Measurements from ENCODE around the gene PPM1H. TPM values are rescaled to one million over a fixed set of nuclear protein-coding genes. Genes with fewer than 3 reads are reported as not detected.

PPM1H gene
- total and polyA plus RNA-seq, 2 of the 8 experiments (the other 6 are each of a cell fraction or from before 2014, with no cell fraction given): 16.4 to 36.1 TPM

GRCh38 chr12:62744551-62744950 is 190.4 kb downstream of the PPM1H start:
- Histone ChIP-seq H3K4me1 (replicated peaks in 1 of 4; ENCODE audit: control insufficient read depth in 3 of 4, insufficient read depth in 4 of 4, low read length in 3 of 4) (peaks cover 0 to 5% (median under 1%) of the 10 kb centered on the region in 4 experiments; a peak in 4 of 7 replicates), H3K27ac (ENCODE audit: low read depth, low read length) (no peak overlapping the region), H2BK12ac (ENCODE audit: low read depth, low read length) (no peak overlapping the region), H4K5ac (ENCODE audit: insufficient read length, low read depth, low read length) (no peak overlapping the region), H4K20me1 (replicated peaks in 1 of 2; ENCODE audit: control insufficient read depth in 1 of 2, insufficient read depth in 2 of 2, low read length in 2 of 2) (no peaks in the 10 kb centered on the region), H3K9me3 (ENCODE audit: insufficient read depth in 2 of 2, low read depth in 1 of 2, low read length in 1 of 2) (no peaks in the 10 kb centered on the region), H2BK15ac (ENCODE audit: low read length) (0 out of 2 replicates have a peak overlapping the region, but pooled peaks have one; percentile 8), H3K36me3 (ENCODE audit: control insufficient read depth in 2 of 4, insufficient read depth in 4 of 4, low read length in 3 of 4) (no peaks in the 10 kb centered on the region), H4K91ac (replicated peaks; ENCODE audit: insufficient read length, low read length) (peak overlapping the region; percentile 48), H3K4me2 (ENCODE audit: insufficient read depth in 1 of 2, low read depth in 2 of 2, low read length in 2 of 2) (no peak overlapping the region), H3K23me2 (ENCODE audit: low read depth, low read length) (no peaks in the 10 kb centered on the region), H3K56ac (replicated peaks; ENCODE audit: insufficient read length, low read depth, low read length) (no peak overlapping the region), H2AK5ac (ENCODE audit: low read depth, low read length) (no peak overlapping the region), H3K23ac (ENCODE audit: insufficient read length) (no peak overlapping the region), H2BK20ac (ENCODE audit: low read length) (no peak overlapping the region), H3K4me3 (ENCODE audit: extremely low read depth in 1 of 4, insufficient read depth in 2 of 4, low read depth in 3 of 4, low read length in 4 of 4) (no peak overlapping the region), H3K27me3 (replicated peaks in 1 of 4; ENCODE audit: control insufficient read depth in 3 of 4, extremely low read depth in 1 of 4, insufficient read depth in 3 of 4, low read length in 3 of 4) (no peaks in the 10 kb centered on the region), H3K4ac (replicated peaks; ENCODE audit: insufficient read length, low read depth, low read length) (no peak overlapping the region), H2AFZ (ENCODE audit: low read length) (no peak overlapping the region), H3K14ac (ENCODE audit: insufficient read length) (no peak overlapping the region), H3K79me1 (ENCODE audit: low read depth, low read length) (0 out of 2 replicates have a peak, but pooled peaks cover 3% of the 10 kb centered on the region), H2BK120ac (replicated peaks; ENCODE audit: low read depth, low read length) (no peak overlapping the region), H3K18ac (ENCODE audit: extremely low read depth, low read length) (no peak overlapping the region), H3K79me2 (ENCODE audit: control insufficient read depth in 1 of 2, insufficient read depth in 2 of 2, low read length in 2 of 2) (no peaks in the 10 kb centered on the region), H3K9ac (replicated peaks in 1 of 4; ENCODE audit: extremely low read depth in 1 of 4, low read depth in 3 of 4, low read length in 3 of 4) (no peak overlapping the region), H4K8ac (ENCODE audit: extremely low read depth, insufficient read depth, low read length) (no peak overlapping the region), H2BK5ac (ENCODE audit: low read depth, low read length) (0 out of 2 replicates have a peak overlapping the region, but pooled peaks have one; percentile 5)
- ChIA-PET CTCF (ENCODE audit: partially characterized antibody) (interaction anchor here (1.0 kb wide), 1 partner anchor 59 kb away, joined by 5 read pairs; no protein-coding TSS in a partner anchor), POLR2A (ENCODE audit: partially characterized antibody) (no interaction called here)
- TF ChIP-seq BCL11A (IDR thresholded peaks at IDR 0.05; ENCODE audit: low read depth in 2 of 2, low read length in 2 of 2) (no peak), YY1 (IDR thresholded peaks at IDR 0.05; ENCODE audit: low read depth, low read length) (no peak), SP2 (IDR thresholded peaks at IDR 0.05; ENCODE audit: low read length) (no peak), CEBPB (IDR thresholded peaks at IDR 0.05; ENCODE audit: low read depth, low read length) (no peak), SRF (IDR thresholded peaks at IDR 0.05; ENCODE audit: low read depth, low read length) (no peak), NRF1 (IDR thresholded peaks at IDR 0.05; ENCODE audit: low read depth, low read length) (no peak), KDM1A (IDR thresholded peaks at IDR 0.05; ENCODE audit: borderline replicate concordance, low read length) (no peak), NANOG (IDR thresholded peaks at IDR 0.05; ENCODE audit: insufficient read depth, low read depth, low read length, poor library complexity, severe bottlenecking) (no peak), RAD21 (IDR thresholded peaks at IDR 0.05 in 1 of 2, conservative IDR thresholded peaks at IDR 0.05 in 1 of 2; ENCODE audit: low read depth in 2 of 2, low read length in 2 of 2) (no peak), RXRA (IDR thresholded peaks at IDR 0.05; ENCODE audit: insufficient read depth, low read depth, low read length) (no peak), KDM4A (IDR thresholded peaks at IDR 0.05; ENCODE audit: low read depth, low read length, severe bottlenecking) (no peak)
- no peak for DNase-seq (ENCODE audit: low read depth in 1 of 2, low spot score in 2 of 2)
- FAIRE-seq: no peak
- 87% methylated on average over 5 of the region's 5 CpGs; no CpG with 5 or more reads in 1 of the 2 experiments for WGBS, 2 experiments (ENCODE audit: extremely low coverage in 1 of 2, insufficient coverage in 1 of 2, insufficient read length in 1 of 2, insufficient replicate concordance in 2 of 2, low coverage in 1 of 2, low lambda C conversion rate in 2 of 2, missing lambda C conversion rate in 1 of 2)
